Panc1 (cell line): ENCODE data around the gene LRRC25.

Experiments used
- POLR2AphosphoS5 ChIP-seq: IDR thresholded peaks from 2 replicates; pipeline ENCODE4 v1.6.1; 2012; ENCODE audit warnings: mild to moderate bottlenecking, low read depth, low read length, moderate library complexity
- SIN3A ChIP-seq: IDR thresholded peaks from 2 replicates; pipeline ENCODE4 v1.6.1; 2012; ENCODE audit warnings: low read depth, mild to moderate bottlenecking, low read length, moderate library complexity, borderline replicate concordance; ENCODE audit not compliant: insufficient read depth
- TCF7L2 ChIP-seq: IDR thresholded peaks from 2 replicates; pipeline ENCODE4 v1.6.1; 2011; ENCODE audit warnings: mild to moderate bottlenecking, low read depth, low read length, inconsistent platforms
- TF ChIP-seq, protein P1 (sequence below): fragments of 450-650 bp; IDR thresholded peaks from 2 replicates; pipeline ENCODE4 v1.5.1; 2017; ENCODE audit warnings: mild to moderate bottlenecking
- TF ChIP-seq, protein P2 (sequence below), 2 experiments: IDR thresholded peaks; 2 replicates each; pipeline ENCODE4 v1.6.1; 2011 to 2012; ENCODE audit warnings: low read depth in 2 of 2, control low read depth in 1 of 2, low read length in 1 of 2, mild to moderate bottlenecking in 1 of 2, moderate library complexity in 1 of 2; ENCODE audit not compliant: insufficient read depth in 1 of 2

GRCh38 chr19:18393836-18394235, 3.6 kb downstream of the LRRC25 start:
- TF ChIP-seq POLR2AphosphoS5 (no peak), SIN3A (no peak), TCF7L2 (no peak)
- TF ChIP-seq, protein P1, sequence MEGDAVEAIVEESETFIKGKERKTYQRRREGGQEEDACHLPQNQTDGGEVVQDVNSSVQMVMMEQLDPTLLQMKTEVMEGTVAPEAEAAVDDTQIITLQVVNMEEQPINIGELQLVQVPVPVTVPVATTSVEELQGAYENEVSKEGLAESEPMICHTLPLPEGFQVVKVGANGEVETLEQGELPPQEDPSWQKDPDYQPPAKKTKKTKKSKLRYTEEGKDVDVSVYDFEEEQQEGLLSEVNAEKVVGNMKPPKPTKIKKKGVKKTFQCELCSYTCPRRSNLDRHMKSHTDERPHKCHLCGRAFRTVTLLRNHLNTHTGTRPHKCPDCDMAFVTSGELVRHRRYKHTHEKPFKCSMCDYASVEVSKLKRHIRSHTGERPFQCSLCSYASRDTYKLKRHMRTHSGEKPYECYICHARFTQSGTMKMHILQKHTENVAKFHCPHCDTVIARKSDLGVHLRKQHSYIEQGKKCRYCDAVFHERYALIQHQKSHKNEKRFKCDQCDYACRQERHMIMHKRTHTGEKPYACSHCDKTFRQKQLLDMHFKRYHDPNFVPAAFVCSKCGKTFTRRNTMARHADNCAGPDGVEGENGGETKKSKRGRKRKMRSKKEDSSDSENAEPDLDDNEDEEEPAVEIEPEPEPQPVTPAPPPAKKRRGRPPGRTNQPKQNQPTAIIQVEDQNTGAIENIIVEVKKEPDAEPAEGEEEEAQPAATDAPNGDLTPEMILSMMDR = no peak
- TF ChIP-seq, protein P2, sequence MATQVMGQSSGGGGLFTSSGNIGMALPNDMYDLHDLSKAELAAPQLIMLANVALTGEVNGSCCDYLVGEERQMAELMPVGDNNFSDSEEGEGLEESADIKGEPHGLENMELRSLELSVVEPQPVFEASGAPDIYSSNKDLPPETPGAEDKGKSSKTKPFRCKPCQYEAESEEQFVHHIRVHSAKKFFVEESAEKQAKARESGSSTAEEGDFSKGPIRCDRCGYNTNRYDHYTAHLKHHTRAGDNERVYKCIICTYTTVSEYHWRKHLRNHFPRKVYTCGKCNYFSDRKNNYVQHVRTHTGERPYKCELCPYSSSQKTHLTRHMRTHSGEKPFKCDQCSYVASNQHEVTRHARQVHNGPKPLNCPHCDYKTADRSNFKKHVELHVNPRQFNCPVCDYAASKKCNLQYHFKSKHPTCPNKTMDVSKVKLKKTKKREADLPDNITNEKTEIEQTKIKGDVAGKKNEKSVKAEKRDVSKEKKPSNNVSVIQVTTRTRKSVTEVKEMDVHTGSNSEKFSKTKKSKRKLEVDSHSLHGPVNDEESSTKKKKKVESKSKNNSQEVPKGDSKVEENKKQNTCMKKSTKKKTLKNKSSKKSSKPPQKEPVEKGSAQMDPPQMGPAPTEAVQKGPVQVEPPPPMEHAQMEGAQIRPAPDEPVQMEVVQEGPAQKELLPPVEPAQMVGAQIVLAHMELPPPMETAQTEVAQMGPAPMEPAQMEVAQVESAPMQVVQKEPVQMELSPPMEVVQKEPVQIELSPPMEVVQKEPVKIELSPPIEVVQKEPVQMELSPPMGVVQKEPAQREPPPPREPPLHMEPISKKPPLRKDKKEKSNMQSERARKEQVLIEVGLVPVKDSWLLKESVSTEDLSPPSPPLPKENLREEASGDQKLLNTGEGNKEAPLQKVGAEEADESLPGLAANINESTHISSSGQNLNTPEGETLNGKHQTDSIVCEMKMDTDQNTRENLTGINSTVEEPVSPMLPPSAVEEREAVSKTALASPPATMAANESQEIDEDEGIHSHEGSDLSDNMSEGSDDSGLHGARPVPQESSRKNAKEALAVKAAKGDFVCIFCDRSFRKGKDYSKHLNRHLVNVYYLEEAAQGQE (IDR thresholded peaks at IDR 0.05; ENCODE audit: insufficient read depth in 1 of 2, low read depth in 2 of 2, low read length in 1 of 2) = no peak
